Measurements from ENCODE around the gene OR2F2.

- no peak for TF ChIP-seq POLR2AphosphoS5 (IDR thresholded peaks at IDR 0.05; ENCODE audit: low read depth, low read length)
- no peak for TF ChIP-seq FOXP2 (optimal IDR thresholded peaks at IDR 0.05; ENCODE audit: borderline replicate concordance, extremely low read depth, extremely low read length, insufficient read depth)
- no peak for TF ChIP-seq TAF1 (IDR thresholded peaks at IDR 0.05; ENCODE audit: borderline replicate concordance, insufficient read depth, low read length)
Measured at GRCh38 chr7:143934526-143935325, at the start of gene OR2F2.
